ENCODE results near the gene BCL11B. TPM values are rescaled to one million over a fixed set of nuclear protein-coding genes. Genes with fewer than 3 reads are reported as not detected.

The BCL11B gene
- total RNA-seq, 1 donor from 2014 or later: 0.23 TPM

DNA sequence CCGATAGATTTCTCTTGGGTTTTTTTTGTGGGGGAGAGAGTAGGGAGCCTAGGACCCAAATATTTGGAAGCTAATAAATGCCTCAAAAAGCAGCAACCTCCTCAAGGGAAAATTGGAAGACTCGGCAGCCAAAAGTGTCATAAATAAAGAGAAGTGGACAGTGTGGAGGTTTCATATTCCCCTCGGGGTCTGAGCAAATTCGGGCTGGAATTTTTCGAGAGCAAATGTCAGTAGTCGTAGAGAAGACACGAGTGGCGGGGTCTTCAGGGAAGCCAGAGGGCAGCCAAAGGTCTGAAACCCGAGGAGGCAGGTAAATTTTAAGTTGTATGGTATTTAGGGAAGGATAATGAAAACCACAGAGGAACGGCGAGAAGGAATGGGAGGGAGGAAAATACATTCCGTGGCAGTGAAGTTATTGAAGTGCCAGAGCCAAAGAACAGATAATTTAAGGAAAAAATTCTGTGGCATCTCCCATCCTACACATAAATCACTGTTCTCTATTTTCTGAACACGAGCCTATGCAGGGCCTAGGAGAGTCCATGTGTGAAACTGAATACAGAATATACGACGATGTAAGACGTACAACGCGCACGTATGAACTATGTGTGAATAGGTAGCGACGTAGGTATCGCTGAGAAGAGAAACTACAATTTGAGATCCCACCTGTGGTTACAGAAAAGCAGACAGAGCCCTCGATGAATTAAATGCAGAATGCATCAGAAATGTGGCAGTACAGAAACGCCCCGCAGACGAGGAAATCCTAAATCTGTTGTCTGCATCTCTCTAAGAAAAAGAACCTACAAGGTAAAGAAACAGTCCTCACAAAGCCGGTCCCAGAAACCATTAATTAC is 12.9 kb downstream of the BCL11B start:
- DNase-seq (ENCODE audit: low read depth): no peak

DNA sequence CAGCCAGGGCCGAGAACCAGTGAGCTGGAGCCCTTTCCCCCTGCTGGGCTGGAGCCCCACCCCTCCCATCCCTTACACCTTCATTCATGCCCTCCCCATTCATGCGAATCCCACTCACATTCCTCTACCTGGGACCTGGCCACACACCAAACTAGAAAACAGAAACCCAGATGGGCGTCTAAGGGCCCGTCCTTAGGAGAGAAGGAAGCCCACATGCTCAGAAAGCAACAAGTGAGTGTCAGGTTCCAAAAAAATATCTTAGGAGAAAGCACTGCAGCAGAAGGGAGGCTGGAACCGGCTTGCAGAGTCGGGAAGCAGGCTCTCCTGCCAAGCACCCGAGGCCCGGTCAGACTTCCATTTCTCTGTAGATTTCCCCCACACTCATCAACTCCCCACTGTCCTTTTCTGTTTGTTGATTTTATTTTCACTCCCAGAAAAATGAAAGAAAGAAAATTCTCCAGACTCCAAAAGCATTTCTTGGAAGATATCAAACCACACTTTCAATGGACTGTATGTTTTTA is 13.6 kb downstream of the BCL11B start:
- no peak for TF ChIP-seq CTCF (conservative IDR thresholded peaks at IDR 0.05; ENCODE audit: low read depth, low read length)
- no peak for DNase-seq (ENCODE audit: low read depth)
- H3K4me3 ChIP-seq (ENCODE audit: low read depth, low read length): no peak overlapping the region

More for the DNA sequence above, 12.9 kb downstream of the BCL11B start:
- no peak overlapping the region for H3K4me3 ChIP-seq (ENCODE audit: low read depth, low read length)
- no peak for TF ChIP-seq CTCF (conservative IDR thresholded peaks at IDR 0.05; ENCODE audit: low read depth, low read length)

DNA sequence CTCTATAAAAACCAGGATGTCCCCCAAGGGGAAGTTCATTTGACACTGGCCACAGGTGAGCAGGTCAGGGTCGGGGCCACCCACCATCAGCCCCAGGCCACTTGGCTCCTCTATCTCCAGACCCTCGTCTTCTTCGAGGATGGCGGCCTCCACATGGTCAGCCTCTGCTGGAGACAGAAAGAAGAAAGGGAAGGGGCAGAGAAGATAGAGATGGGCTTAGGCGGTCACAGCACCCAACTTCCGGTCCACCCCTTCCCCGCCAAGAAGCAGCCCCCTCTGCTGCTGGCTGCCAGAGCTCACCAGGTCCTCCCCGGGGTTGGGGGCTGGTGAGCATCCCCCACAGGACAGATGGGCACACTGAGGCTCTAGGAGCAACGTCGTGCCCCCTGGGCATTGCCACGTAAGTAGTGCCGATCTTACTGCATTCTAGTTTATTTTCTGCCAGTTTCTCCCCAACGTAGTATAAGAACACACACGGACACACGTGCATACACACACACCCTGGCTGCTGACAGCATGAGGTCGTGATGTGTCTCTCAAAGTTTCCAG is 14.2 kb downstream of the BCL11B start:
- no peak for TF ChIP-seq CTCF (conservative IDR thresholded peaks at IDR 0.05; ENCODE audit: low read depth, low read length)
- H3K4me3 ChIP-seq (ENCODE audit: low read depth, low read length): no peak overlapping the region
- DNase-seq (ENCODE audit: low read depth): no peak

- DNase-seq (ENCODE audit: low read depth): no peak
- H3K4me3 ChIP-seq (ENCODE audit: low read depth, low read length): no peak overlapping the region
- TF ChIP-seq CTCF (conservative IDR thresholded peaks at IDR 0.05; ENCODE audit: low read depth, low read length): no peak
Measured at GRCh38 chr14:99257122-99257672, 14.8 kb downstream of the BCL11B start.

- DNase-seq (ENCODE audit: low read depth): no peak
- TF ChIP-seq CTCF (conservative IDR thresholded peaks at IDR 0.05; ENCODE audit: low read depth, low read length): no peak
- H3K4me3 ChIP-seq (ENCODE audit: low read depth, low read length): no peak overlapping the region
Measured at GRCh38 chr14:99256483-99256874, 15.5 kb downstream of the BCL11B start.

DNA sequence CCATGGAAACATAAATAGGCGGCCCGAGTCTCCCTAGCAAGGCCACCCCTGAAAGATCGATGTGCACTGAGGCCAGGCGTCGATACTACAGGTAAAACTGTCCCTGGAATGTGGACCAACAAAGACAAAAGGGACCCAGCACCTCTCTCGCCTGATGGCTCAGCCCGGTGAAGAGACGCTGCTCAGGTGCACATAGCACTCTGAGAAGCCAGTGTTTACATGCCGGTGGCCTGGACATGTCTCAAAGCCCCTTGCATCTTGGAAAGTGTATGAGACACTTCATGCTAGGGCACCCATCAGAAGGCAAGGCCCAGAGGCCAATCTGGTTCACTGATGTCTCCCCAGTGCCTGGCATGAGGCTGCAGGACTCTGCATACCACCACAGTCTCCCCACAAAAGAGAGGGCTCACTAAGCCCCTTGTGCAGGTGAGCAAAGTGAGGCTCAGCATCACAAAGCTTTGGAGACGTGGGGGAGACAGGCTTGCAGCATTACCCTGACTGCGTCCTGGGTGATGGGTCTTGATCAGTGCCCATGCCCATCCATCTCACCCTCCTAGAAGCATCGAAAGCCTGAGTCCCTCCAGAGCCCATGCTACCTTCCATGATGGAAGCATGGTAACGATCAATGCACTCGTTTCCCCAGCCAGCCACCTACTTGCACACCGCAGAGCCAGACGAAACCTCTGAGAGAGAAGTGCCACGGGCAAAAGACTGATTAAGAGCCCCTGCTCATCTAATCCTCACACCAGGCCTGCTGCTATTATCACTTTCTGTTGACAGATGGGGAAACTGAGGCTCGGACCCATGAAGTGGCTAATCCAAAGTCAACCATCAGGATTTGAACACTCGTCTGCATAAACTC is 16.1 kb downstream of the BCL11B start:
- no peak for TF ChIP-seq CTCF (conservative IDR thresholded peaks at IDR 0.05; ENCODE audit: low read depth, low read length)
- DNase-seq (ENCODE audit: low read depth): no peak
- no peak overlapping the region for H3K4me3 ChIP-seq (ENCODE audit: low read depth, low read length)
